Stimulated activated memory B cell treated with anti-CD40 and anti-IgM and Interleukin-4, amounts not matched to agents 10 μg/mL and 1 μg/mL and 100 μg/mL, for 72 hours (primary cell): ENCODE data around the gene GAPDH.
"Not testable (repeated sequence)": the region's sequence is repeated elsewhere in the genome, so short reads cannot be mapped to it uniquely, and the experiment has no call there.

Source experiments
- ATAC-seq: fragments of 150-1000 bp; cut with Tn5 transposase; 2 replicates; pipeline ENCODE4 v1.10.0; 2021
- H3K27ac Mint-ChIP-seq: one replicate; pipeline ENCODE4 v1.8.0; 2022; ENCODE audit warnings: mild to moderate bottlenecking, mixed read lengths
- H3K27me3 Mint-ChIP-seq: one replicate; pipeline ENCODE4 v1.8.0; 2022; ENCODE audit warnings: mixed read lengths
- H3K36me3 Mint-ChIP-seq: one replicate; pipeline ENCODE4 v1.8.0; 2022; ENCODE audit warnings: mixed read lengths
- H3K4me1 Mint-ChIP-seq: one replicate; pipeline ENCODE4 v1.8.0; 2022; ENCODE audit warnings: mixed read lengths
- H3K4me3 Mint-ChIP-seq: one replicate; pipeline ENCODE4 v1.8.0; 2022; ENCODE audit warnings: mild to moderate bottlenecking, moderate library complexity, mixed read lengths
- H3K9me3 Mint-ChIP-seq: one replicate; pipeline ENCODE4 v1.8.0; 2022; ENCODE audit warnings: mixed read lengths

Gene GAPDH

GRCh38 chr12:6560501-6561205 lies 26.3 kb downstream of the GAPDH start:
- peaks cover 55% of the 10 kb centered on the region for H3K36me3 Mint-ChIP-seq
- H3K27ac Mint-ChIP-seq, result no peak overlapping the region
- H3K4me1 Mint-ChIP-seq, result peaks cover 23% of the 10 kb centered on the region
- no peak for ATAC-seq
- H3K27me3 Mint-ChIP-seq, result no peaks in the 10 kb centered on the region
- H3K4me3 Mint-ChIP-seq, result no peak overlapping the region
- no peaks in the 10 kb centered on the region for H3K9me3 Mint-ChIP-seq

- peaks cover 39% of the 10 kb centered on the region for H3K4me1 Mint-ChIP-seq
- H3K36me3 Mint-ChIP-seq, result peaks cover 66% of the 10 kb centered on the region
- no peaks in the 10 kb centered on the region for H3K27me3 Mint-ChIP-seq
- H3K4me3 Mint-ChIP-seq, result no peak overlapping the region
- H3K9me3 Mint-ChIP-seq, result no peaks in the 10 kb centered on the region
- no peak overlapping the region for H3K27ac Mint-ChIP-seq
- no peak for ATAC-seq
These were observed 28.6 kb downstream of the GAPDH start for GRCh38 chr12:6562881-6563280.

DNA sequence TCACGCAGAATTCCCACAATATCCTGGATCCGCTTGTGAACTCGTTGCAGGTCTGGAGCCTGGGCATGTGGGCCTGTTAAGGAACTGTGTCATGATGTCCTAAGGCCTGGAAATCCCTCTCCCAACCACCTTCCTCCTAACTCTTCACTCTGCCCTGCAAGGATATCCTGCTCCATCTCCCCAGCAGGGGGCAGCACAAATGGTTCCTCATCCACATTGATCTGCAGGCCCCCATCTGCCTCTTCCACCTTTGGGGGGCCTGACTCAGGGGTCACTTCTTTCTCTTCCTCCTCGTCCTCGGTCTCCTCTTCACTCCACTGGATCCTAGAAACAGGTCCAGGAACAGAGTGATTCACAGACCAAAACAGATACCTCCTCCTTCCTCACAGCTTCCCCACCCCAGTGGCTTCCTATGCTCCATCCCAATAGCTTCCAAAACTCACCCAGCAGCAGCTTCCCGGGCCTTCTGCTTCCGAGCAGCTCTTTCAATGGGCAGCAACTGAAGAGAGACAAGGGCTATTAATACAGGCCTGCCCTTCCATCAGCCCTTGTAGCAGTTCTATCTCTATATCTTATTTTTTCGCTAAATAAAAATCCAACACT lies 29.2 kb downstream of the GAPDH start:
- peak overlapping the region; percentile 70 for H3K27ac Mint-ChIP-seq
- no peak for ATAC-seq
- no peaks in the 10 kb centered on the region for H3K27me3 Mint-ChIP-seq
- H3K9me3 Mint-ChIP-seq, result no peaks in the 10 kb centered on the region
- H3K4me3 Mint-ChIP-seq, result no peak overlapping the region
- peaks cover 72% of the 10 kb centered on the region for H3K36me3 Mint-ChIP-seq
- H3K4me1 Mint-ChIP-seq, result peaks cover 44% of the 10 kb centered on the region

DNA sequence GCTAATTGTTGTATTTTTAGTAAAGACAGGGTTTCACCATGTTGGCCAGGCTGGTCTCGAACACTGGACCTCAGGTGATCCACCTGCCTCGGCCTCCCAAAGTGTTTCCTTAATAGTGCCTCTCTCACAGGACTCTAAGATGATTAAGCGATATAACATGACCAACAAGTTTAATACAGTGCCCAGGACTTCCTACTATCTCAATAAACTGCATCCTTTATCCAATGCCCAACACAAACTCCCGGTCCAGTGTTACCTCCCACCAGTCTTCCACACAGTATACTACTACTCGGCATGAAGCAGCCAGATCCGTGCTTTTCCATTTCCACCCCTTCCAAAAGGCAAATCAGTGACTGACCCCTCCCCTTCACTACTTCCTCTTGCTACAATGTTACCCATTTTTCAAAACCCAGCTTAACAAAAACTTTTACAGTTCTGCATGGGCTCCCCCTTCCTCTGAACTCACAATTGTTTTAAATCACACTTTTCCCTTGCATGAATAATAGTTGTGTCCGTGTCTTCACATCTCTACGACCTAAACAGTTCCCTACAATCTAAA lies 32.9 kb downstream of the GAPDH start:
- no peaks in the 10 kb centered on the region for H3K9me3 Mint-ChIP-seq
- peak overlapping the region; percentile 97 for H3K4me3 Mint-ChIP-seq
- no peak for ATAC-seq
- no peaks in the 10 kb centered on the region for H3K27me3 Mint-ChIP-seq
- H3K4me1 Mint-ChIP-seq, result peaks cover 66% of the 10 kb centered on the region
- H3K36me3 Mint-ChIP-seq, result peaks cover 59% of the 10 kb centered on the region
- peak overlapping the region; percentile 97 for H3K27ac Mint-ChIP-seq

- no peak for ATAC-seq
- no peaks in the 10 kb centered on the region for H3K27me3 Mint-ChIP-seq
- H3K4me1 Mint-ChIP-seq, result peaks cover 51% of the 10 kb centered on the region
- H3K27ac Mint-ChIP-seq, result no peak overlapping the region
- H3K4me3 Mint-ChIP-seq, result peak overlapping the region; percentile 48
- H3K9me3 Mint-ChIP-seq, result no peaks in the 10 kb centered on the region
- H3K36me3 Mint-ChIP-seq, result peaks cover 58% of the 10 kb centered on the region
These were observed 35.0 kb downstream of the GAPDH start for GRCh38 chr12:6569312-6569711.

DNA sequence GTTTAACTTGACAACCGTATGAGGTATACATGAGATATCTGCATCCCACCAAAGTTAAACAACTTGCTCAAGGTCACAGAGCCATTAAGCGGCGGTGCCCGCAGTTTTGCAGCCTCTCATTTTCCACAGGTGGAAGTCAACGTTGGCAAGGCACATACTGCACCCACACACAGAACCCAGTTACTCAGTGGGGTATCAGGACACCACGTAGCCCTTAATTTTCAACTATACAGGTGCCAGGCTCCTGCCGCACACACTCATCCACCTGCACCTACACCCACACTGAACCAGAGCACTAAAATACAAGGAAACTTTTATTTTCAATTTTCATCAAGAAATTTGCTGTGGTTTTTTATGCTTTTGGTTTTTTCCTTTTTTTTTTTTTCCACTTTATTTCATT lies 35.5 kb downstream of the GAPDH start:
- H3K27me3 Mint-ChIP-seq, result no peaks in the 10 kb centered on the region
- peak overlapping the region; percentile 79 for H3K27ac Mint-ChIP-seq
- H3K4me1 Mint-ChIP-seq, result peaks cover 51% of the 10 kb centered on the region
- H3K4me3 Mint-ChIP-seq, result peak overlapping the region; percentile 48
- H3K36me3 Mint-ChIP-seq, result peaks cover 62% of the 10 kb centered on the region
- ATAC-seq, result no peak
- H3K9me3 Mint-ChIP-seq, result no peaks in the 10 kb centered on the region

DNA sequence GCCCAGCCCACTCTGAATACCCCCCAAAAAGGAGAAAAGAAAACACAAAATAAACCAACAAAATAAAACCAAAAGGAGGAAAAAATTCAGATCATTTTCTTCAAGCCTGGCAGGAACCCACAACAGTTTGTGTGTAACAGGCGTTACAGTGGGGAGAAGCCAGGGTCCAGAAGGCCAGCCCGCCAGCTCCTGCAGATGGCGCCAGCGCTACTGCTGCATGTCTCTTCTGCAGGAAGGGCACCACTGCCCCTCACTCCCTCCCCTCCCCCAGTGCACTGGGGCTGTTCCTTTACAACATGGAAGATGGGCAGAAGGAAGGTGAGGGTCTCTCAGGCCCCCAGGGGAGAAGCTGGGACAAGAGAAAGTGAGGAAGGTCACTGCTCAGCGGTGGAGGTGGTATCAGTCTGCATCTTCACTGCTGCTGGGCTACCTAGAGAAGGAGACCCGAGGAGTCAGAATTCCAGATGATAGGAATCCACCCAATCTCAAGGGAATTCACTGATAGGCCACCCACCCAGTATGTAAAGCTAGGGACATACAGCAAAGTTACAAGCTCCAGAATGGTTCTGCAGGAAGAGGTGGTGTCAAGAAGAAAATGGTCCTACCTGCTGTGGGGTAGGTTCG lies 36.1 kb downstream of the GAPDH start:
- peak overlapping the region; percentile 79 for H3K27ac Mint-ChIP-seq
- no peaks in the 10 kb centered on the region for H3K9me3 Mint-ChIP-seq
- ATAC-seq, result no peak
- no peaks in the 10 kb centered on the region for H3K27me3 Mint-ChIP-seq
- H3K36me3 Mint-ChIP-seq, result peaks cover 67% of the 10 kb centered on the region
- peaks cover 51% of the 10 kb centered on the region for H3K4me1 Mint-ChIP-seq
- H3K4me3 Mint-ChIP-seq, result peak overlapping the region; percentile 31

- Mint-ChIP-seq H3K27ac (no peak overlapping the region), H3K36me3 (peaks cover 70% of the 10 kb centered on the region), H3K9me3 (no peaks in the 10 kb centered on the region), H3K4me1 (peaks cover 26% of the 10 kb centered on the region), H3K4me3 (no peak overlapping the region), H3K27me3 (no peaks in the 10 kb centered on the region)
- ATAC-seq, result no peak
These were observed 38.7 kb downstream of the GAPDH start for GRCh38 chr12:6573001-6573400.

GRCh38 chr12:6574576-6575295 lies 40.4 kb downstream of the GAPDH start:
- ATAC-seq, result no peak
- no peak overlapping the region for H3K4me3 Mint-ChIP-seq
- H3K27ac Mint-ChIP-seq, result no peak overlapping the region
- H3K36me3 Mint-ChIP-seq, result peaks cover 73% of the 10 kb centered on the region
- H3K27me3 Mint-ChIP-seq, result no peaks in the 10 kb centered on the region
- peaks cover 17% of the 10 kb centered on the region for H3K4me1 Mint-ChIP-seq
- no peaks in the 10 kb centered on the region for H3K9me3 Mint-ChIP-seq

DNA sequence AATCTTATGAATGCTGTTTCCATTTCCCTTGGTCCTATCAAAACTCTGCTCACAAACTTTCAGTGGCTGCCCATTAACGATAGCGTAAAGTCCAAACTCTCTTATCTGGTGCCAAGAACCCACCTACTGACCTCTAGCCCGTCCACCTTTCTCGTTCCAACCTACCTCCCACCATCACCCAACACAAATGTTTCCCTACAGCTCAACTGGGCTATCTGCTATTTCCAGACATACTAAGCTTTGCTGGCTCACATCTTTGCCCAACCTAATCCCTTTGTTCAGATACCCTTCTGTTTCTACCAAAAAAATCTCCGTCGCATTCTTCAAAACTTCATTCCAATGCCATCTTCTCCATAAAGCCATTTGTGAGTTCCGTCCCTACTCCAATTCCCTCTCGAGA lies 41.3 kb downstream of the GAPDH start:
- no peaks in the 10 kb centered on the region for H3K27me3 Mint-ChIP-seq
- no peak for ATAC-seq
- H3K36me3 Mint-ChIP-seq, result peaks cover 70% of the 10 kb centered on the region
- H3K4me1 Mint-ChIP-seq, result peaks cover 8% of the 10 kb centered on the region
- peak overlapping the region; percentile 3 for H3K27ac Mint-ChIP-seq
- no peak overlapping the region for H3K4me3 Mint-ChIP-seq
- H3K9me3 Mint-ChIP-seq, result no peaks in the 10 kb centered on the region

GRCh38 chr12:6582196-6582595 lies 47.9 kb downstream of the GAPDH start:
- Mint-ChIP-seq H3K36me3 (peaks cover 68% of the 10 kb centered on the region), H3K27ac (no peak overlapping the region), H3K27me3 (no peaks in the 10 kb centered on the region), H3K9me3 (no peaks in the 10 kb centered on the region), H3K4me3 (no peak overlapping the region), H3K4me1 (no peaks in the 10 kb centered on the region)
- ATAC-seq, result no peak

- Mint-ChIP-seq H3K4me3 (no peak overlapping the region), H3K27me3 (no peaks in the 10 kb centered on the region), H3K27ac (no peak overlapping the region), H3K4me1 (no peaks in the 10 kb centered on the region), H3K9me3 (no peaks in the 10 kb centered on the region), H3K36me3 (peaks cover 68% of the 10 kb centered on the region)
- no peak for ATAC-seq
These were observed 48.6 kb downstream of the GAPDH start for GRCh38 chr12:6582959-6583358.

DNA sequence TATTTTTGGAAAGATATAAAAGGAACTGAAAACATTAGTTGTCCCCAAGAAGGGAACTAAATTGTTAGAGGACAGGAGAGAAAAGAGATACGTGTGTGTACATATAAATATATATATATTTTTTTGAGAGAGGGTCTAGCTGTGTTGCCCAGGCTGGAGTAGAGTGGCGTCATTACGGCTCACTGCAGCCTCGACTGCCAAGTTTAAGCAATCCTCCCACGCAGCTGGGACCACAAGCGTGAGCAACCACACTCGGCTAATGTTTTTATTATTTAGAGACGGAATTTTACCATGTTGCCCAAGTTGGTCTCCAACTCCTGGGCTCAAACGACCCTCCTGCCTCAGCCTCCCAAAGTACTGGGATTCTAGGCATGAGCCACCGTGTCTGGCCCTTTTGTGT lies 50.0 kb downstream of the GAPDH start:
- no peaks in the 10 kb centered on the region for H3K4me1 Mint-ChIP-seq
- no peak for ATAC-seq
- H3K27ac Mint-ChIP-seq, result no peak overlapping the region
- H3K9me3 Mint-ChIP-seq, result no peaks in the 10 kb centered on the region
- H3K36me3 Mint-ChIP-seq, result peaks cover 70% of the 10 kb centered on the region
- H3K27me3 Mint-ChIP-seq, result no peaks in the 10 kb centered on the region
- no peak overlapping the region for H3K4me3 Mint-ChIP-seq

DNA sequence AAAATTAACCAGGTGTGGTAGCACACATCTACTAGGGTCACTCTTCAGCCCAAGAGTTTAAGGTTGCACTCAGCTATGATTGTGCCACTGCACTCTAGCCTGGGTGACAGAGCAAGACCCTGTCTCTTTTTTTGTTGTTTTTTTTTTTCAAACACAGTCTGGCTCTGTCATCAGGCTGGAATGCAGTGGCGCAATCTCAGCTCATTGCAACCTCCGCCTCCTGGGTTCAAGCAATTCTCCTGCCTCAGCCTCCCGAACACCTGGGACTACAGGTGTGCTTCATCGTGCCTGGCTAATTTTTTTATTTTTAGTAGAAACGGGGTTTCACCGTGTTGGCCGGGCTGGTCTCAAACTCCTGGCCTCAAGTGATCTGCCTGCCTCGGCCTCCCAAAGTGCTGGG lies 52.3 kb downstream of the GAPDH start:
- not testable (repeated sequence) for H3K27me3 Mint-ChIP-seq, ATAC-seq, H3K4me1 Mint-ChIP-seq, H3K27ac Mint-ChIP-seq, H3K9me3 Mint-ChIP-seq, H3K4me3 Mint-ChIP-seq
- peaks cover 69% of the 10 kb centered on the region for H3K36me3 Mint-ChIP-seq
